H54 (cell line): ENCODE measurements around the gene PARVB.
"Not testable (repeated sequence)": the region's sequence is repeated elsewhere in the genome, so short reads cannot be mapped to it uniquely, and the experiment has no call there.

Experiments
- DNase-seq: peaks from one replicate; pipeline ENCODE4 v3.0.0; 2011; ENCODE audit warnings: low spot score, mixed read lengths; ENCODE audit not compliant: insufficient read length
- FAIRE-seq: peaks from 3 replicates; lab custom pipeline; 2011; peaks lifted over from hg19 to GRCh38; lab: Jason Lieb, UNC
- POLR2A ChIP-seq: IDR thresholded peaks from 2 replicates; pipeline ENCODE4 v1.6.1; 2011; ENCODE audit warnings: low read depth, mild to moderate bottlenecking, low read length

PARVB gene

GRCh38 chr22:44042249-44043218, 18.4 kb downstream of the PARVB start:
- FAIRE-seq = no peak
- no peak for DNase-seq

GRCh38 chr22:44045145-44045544, 21.0 kb downstream of the PARVB start:
- no peak for TF ChIP-seq POLR2A
- FAIRE-seq (no peak), DNase-seq (no peak)

More at GRCh38 chr22:44042249-44043218, 18.4 kb downstream of the PARVB start:
- no peak for TF ChIP-seq POLR2A

- FAIRE-seq (no peak), DNase-seq (no peak)
- TF ChIP-seq POLR2A = no peak
These were observed 22.5 kb downstream of the PARVB start for GRCh38 chr22:44046485-44047141.

- DNase-seq (no peak), FAIRE-seq (no peak)
- no peak for TF ChIP-seq POLR2A
These were observed 23.8 kb downstream of the PARVB start for GRCh38 chr22:44047891-44048301.

DNA sequence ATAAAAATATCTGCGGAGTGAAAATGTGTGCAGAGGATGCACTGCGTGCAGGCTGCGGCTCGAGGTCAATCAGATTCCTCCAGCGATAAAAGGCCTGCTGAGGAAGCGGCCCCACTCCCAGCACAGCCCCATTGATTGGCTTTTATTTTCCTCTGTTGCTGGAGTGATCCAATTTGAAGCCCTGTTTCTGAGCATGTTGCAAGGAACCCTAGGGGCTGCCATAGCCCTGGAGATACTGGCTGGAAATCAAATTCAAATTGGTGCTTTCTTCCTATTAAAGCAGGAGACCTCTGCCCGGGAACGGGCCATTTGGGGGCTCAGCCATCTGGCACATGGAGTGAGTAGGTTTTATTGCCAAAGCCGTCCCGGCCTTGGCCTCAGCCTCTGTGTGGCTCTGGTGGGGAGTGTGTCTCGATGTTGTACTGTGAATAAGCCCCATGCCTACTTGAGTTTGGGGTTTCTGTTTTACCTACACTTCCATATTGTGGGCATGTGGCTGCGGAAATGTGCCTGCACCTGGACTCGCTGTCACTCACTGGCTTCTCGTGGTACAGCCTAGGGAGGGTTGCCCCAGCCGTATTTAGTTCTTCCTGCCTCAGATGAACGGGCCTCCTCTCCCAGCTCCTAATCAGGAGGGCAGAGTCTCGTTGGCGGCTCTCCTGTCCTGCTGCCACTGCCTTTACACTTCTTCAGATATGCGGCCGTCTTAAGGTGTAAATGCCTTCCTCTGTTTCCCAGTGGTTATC, 25.6 kb downstream of the PARVB start:
- TF ChIP-seq POLR2A = no peak
- no peak for FAIRE-seq
- DNase-seq = no peak

DNA sequence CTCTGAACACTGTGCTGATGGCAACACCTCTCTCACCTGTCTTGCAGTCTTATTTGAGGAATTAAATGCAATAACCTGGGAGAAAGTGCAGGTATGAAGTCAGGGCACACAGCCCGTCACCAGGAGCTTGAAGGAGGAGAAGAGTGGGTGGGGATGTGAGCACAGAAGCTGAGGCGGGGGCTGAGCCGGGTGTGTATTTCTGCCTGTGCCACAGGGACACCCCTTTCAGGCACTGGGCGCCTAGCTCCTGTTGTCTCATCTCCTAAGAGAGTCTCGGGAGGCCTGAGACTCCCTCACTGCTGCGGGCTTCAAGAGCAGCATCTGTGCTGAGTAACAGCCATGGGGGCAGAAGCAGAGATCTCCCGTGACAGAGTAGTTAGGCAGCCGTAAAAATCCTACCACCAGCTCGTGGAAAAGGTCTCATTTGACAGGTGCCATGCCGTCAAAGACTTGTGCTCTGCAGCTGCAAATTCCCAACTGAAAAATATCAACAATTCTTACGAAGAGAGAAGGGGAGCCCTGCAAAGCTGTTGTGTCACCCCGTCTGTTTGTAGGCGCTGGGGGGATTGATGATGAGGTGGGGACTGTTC, 26.8 kb downstream of the PARVB start:
- FAIRE-seq (no peak), DNase-seq (no peak)
- no peak for TF ChIP-seq POLR2A

GRCh38 chr22:44051358-44051757, 27.3 kb downstream of the PARVB start:
- no peak for FAIRE-seq
- TF ChIP-seq POLR2A = no peak

GRCh38 chr22:44051961-44052360, 27.9 kb downstream of the PARVB start:
- DNase-seq (no peak), FAIRE-seq (no peak)
- no peak for TF ChIP-seq POLR2A

More at GRCh38 chr22:44051358-44051757, 27.3 kb downstream of the PARVB start:
- no peak for DNase-seq

DNA sequence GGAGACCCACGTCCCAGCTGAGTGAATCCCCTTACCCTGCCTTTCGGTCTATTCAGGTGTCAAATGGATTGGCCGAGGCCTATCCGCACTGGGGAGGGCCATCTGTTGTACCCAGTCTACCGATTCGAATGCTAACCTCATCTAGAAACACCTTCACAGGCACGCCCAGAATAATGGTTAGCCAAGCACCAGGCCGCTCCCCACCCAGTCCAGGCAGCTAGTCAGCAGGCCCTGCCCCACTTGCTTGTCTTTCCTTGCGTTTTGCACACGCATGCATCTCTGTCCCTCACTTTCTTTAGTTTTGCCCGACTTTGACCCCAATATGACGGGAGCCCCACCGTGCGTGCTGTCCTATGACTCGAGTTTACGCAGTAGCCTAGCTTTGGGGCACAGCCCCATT, 31.7 kb downstream of the PARVB start:
- FAIRE-seq (no peak), DNase-seq (no peak)
- no peak for TF ChIP-seq POLR2A

- DNase-seq, FAIRE-seq: not testable (repeated sequence)
These were observed 32.5 kb downstream of the PARVB start for GRCh38 chr22:44056649-44057048.

DNA sequence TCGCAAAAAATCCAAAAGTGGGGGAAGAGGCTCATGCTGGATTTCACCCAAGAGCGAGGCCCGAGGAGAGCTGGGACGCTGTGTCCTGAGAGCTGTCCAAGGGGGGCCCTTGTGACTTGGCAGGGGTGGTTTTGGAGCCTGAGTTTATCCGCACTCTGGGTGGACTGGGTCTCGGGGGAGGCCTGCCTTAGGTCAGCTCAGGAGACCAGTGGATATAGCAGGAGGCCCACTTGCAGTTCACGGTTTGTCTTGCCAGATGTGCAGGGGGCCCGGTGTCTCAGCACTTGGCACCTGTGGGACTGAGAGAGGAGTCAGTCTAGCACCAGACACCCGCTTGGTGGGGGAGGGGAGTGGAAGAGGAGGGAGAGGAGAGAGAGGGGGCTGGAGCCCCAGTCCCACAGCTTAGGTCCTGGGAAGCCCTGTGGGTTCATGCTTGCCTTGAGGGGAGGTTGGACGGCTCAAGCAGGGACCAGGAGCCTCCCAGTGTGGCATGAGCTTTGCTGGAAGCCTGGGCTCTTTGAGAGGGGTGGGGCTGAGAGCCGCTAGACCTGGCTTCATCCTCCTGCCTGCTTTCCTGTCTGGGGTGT, 33.4 kb downstream of the PARVB start:
- no peak for DNase-seq
- no peak for FAIRE-seq
- TF ChIP-seq POLR2A = no peak

DNA sequence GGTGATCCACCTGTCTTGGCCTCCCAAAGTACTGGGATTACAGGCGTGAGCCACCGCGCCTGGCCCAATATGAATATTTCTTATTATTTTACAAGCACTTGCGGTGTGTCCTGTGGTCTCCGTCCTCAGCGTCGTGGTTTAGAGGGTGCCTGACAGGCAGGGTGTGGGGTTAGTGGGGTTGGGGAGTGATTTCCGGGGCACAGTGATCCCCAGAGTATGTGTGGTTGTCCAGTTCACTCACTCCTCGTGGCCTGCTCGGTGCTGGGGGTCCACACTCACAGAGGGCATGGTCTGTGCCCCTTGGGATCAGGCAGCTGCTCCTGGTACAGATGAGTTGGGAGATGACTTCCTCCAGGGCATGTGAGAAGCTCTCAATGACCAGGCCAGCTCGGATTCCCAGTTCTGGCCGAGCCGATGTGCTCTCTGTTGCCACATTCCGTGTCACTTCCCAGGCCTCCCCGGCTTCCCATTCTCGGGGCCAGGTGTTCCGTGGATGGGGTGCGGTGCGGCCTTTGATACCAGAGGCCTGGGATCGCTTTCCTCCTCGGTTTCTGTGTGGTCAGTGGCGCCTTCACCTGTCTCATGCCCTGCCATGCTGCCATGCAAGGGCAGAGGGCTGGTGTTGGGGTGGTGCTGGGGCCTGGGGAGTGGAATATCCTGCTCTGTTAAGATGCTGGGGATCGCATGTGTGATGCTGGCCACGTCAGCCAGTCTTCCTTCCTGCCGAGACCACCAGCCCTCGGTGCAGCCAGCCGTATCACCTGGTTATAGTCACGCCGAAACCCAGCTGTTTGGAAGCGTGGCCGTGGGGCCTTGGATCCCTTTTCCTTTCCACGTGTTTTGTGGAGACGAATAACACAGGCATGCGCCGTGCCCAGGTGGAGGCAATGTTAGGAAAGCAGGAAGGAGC, 39.6 kb downstream of the PARVB start:
- DNase-seq (no peak), FAIRE-seq (no peak)
- TF ChIP-seq POLR2A = no peak
